Measurements from ENCODE around the gene EPHA3.

GRCh38 chr3:89414270-89414669 lies 306.8 kb downstream of the EPHA3 start:
- TF ChIP-seq CTCF (IDR thresholded peaks at IDR 0.05 in 4 of 5, conservative IDR thresholded peaks at IDR 0.05 in 1 of 5) (no peak), POLR2A (IDR thresholded peaks at IDR 0.05) (no peak)

All from gastrocnemius medialis (tissue), 4 donors.